ENCODE results near the gene TNK2. TPM values are rescaled to one million over a fixed set of nuclear protein-coding genes. Genes with fewer than 3 reads are reported as not detected.

Gene TNK2
- polyA plus RNA-seq, 2 of the 4 experiments (the other 2 are of a cell fraction) = 2.2 to 12.5 TPM

GRCh38 chr3:195907684-195907933, 742 bp downstream of the TNK2 start:
- no peaks in the 10 kb centered on the region for H3K9me3 ChIP-seq
- TF ChIP-seq HDAC2 (IDR thresholded peaks at IDR 0.05) = no peak
- TF ChIP-seq EHF (CRISPR knock-in tag; IDR thresholded peaks at IDR 0.05) = no peak
- TF ChIP-seq TP53 (CRISPR knock-in tag; IDR thresholded peaks at IDR 0.05) = no peak
- TF ChIP-seq POLR2AphosphoS2 (conservative IDR thresholded peaks at IDR 0.05; ENCODE audit: low read length) = no peak
- TF ChIP-seq PHF8 (IDR thresholded peaks at IDR 0.05; ENCODE audit: borderline replicate concordance, low read depth) = no peak
- no peak for TF ChIP-seq E2F6 (IDR thresholded peaks at IDR 0.05; ENCODE audit: borderline replicate concordance, low read depth)
- TF ChIP-seq, protein P1, sequence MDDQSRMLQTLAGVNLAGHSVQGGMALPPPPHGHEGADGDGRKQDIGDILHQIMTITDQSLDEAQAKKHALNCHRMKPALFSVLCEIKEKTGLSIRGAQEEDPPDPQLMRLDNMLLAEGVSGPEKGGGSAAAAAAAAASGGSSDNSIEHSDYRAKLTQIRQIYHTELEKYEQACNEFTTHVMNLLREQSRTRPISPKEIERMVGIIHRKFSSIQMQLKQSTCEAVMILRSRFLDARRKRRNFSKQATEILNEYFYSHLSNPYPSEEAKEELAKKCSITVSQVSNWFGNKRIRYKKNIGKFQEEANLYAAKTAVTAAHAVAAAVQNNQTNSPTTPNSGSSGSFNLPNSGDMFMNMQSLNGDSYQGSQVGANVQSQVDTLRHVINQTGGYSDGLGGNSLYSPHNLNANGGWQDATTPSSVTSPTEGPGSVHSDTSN (IDR thresholded peaks at IDR 0.05) = no peak
- no peak for TF ChIP-seq CHD4 (IDR thresholded peaks at IDR 0.05; ENCODE audit: borderline replicate concordance)
- ATAC-seq (0 out of 6 replicates have a peak, but pooled peaks of 1 of the 2 experiments have one; percentile 1), DNase-seq (ENCODE audit: low read depth in 1 of 2, low spot score in 1 of 2) (no peak), FAIRE-seq (no peak)
- ChIA-PET POLR2A (no interaction called here), CTCF (interaction anchor here (0.8 to 5.2 kb wide), 4 partner anchors 8 to 57 kb away, joined by 3 to 54 read pairs (median 3); no protein-coding TSS in a partner anchor)
- peak overlapping the region; percentile 92 for H3K4me2 ChIP-seq
- peaks cover 33% of the 10 kb centered on the region for H3K4me1 ChIP-seq
- H3K27ac ChIP-seq = no peak overlapping the region
- no peak overlapping the region for H3K4me3 ChIP-seq
- WGBS (ENCODE audit: missing lambda C conversion rate) = 100% methylated on average over 1 of the region's 6 CpGs

- Histone ChIP-seq H3K9me3 (no peaks in the 10 kb centered on the region), H3K4me2 (no peak overlapping the region), H3K4me3 (no peak overlapping the region), H3K27ac (no peak overlapping the region), H3K4me1 (peaks cover 33% of the 10 kb centered on the region)
- ATAC-seq (no peak), FAIRE-seq (no peak), DNase-seq (ENCODE audit: low read depth in 1 of 2, low spot score in 1 of 2) (no peak)
- WGBS (ENCODE audit: missing lambda C conversion rate) = 86% methylated on average over 17 of the region's 23 CpGs
- POLR2A ChIA-PET = no interaction called here
- TF ChIP-seq E2F6 (IDR thresholded peaks at IDR 0.05; ENCODE audit: borderline replicate concordance, low read depth) (no peak), FOXS1 (CRISPR knock-in tag; IDR thresholded peaks at IDR 0.05) (no peak), BHLHE40 (IDR thresholded peaks at IDR 0.05; ENCODE audit: low read depth, low read length) (no peak), ATOH8 (CRISPR knock-in tag; IDR thresholded peaks at IDR 0.05; ENCODE audit: low read depth) (no peak), TP53 (CRISPR knock-in tag; IDR thresholded peaks at IDR 0.05) (no peak), HDAC2 (IDR thresholded peaks at IDR 0.05) (no peak)
- CTCF ChIA-PET = interaction anchor here (0.8 to 5.2 kb wide), 4 partner anchors 8 to 56 kb away, joined by 3 to 54 read pairs (median 3); no protein-coding TSS in a partner anchor
Measured at GRCh38 chr3:195906865-195907683, 1.3 kb downstream of the TNK2 start.

DNA sequence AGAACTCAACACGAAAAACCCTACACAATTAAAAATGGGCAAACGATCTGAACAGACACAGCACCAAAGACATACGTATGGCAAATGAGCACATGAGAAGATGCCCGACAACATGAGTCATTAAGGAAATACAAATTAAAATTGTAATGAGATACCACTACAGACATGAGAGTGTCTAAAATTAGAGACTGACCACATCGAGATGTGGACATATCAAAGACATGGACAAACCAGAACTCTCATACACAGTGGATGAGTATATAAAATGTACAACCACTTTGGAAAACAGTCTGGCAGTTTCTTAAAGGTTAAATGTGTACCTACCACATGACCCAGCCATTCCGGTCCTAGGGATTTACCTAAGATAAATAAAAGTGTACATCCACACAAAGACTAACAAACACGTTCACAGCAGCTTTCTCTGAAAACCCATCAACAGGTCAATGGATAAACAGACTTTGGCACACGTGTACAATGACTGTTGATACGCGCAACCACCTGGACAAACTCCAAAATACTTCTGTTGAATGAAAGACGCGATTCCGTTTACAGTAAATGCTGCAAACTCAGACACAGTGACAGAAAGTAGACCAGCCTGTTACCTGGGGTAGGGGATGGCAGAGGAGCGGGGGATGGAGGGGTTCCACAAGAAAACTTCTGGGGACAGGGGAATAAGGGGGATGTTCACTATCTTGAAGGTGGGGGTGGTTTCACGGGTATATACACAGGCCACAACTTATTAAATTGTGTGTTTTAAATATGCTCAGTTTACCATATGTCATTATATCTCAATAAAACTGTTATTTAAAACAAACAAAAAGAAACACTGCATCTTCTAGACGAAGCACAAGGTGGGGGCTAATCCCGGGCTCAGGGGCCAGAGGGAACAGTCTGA, 2.1 kb downstream of the TNK2 start:
- Histone ChIP-seq H3K4me3 (no peak overlapping the region), H3K27ac (no peak overlapping the region), H3K9me3 (no peaks in the 10 kb centered on the region), H3K4me2 (no peak overlapping the region), H3K4me1 (peaks cover 24% of the 10 kb centered on the region)
- 70% methylated on average over 17 of the region's 17 CpGs for WGBS (ENCODE audit: missing lambda C conversion rate)
- POLR2A ChIA-PET = no interaction called here
- CTCF ChIA-PET = interaction anchor here (5.2 kb wide), 1 partner anchor 10 kb away, joined by 54 read pairs; no protein-coding TSS in a partner anchor
- TF ChIP-seq E2F6 (IDR thresholded peaks at IDR 0.05; ENCODE audit: borderline replicate concordance, low read depth) = no peak
- TF ChIP-seq, protein P2, sequence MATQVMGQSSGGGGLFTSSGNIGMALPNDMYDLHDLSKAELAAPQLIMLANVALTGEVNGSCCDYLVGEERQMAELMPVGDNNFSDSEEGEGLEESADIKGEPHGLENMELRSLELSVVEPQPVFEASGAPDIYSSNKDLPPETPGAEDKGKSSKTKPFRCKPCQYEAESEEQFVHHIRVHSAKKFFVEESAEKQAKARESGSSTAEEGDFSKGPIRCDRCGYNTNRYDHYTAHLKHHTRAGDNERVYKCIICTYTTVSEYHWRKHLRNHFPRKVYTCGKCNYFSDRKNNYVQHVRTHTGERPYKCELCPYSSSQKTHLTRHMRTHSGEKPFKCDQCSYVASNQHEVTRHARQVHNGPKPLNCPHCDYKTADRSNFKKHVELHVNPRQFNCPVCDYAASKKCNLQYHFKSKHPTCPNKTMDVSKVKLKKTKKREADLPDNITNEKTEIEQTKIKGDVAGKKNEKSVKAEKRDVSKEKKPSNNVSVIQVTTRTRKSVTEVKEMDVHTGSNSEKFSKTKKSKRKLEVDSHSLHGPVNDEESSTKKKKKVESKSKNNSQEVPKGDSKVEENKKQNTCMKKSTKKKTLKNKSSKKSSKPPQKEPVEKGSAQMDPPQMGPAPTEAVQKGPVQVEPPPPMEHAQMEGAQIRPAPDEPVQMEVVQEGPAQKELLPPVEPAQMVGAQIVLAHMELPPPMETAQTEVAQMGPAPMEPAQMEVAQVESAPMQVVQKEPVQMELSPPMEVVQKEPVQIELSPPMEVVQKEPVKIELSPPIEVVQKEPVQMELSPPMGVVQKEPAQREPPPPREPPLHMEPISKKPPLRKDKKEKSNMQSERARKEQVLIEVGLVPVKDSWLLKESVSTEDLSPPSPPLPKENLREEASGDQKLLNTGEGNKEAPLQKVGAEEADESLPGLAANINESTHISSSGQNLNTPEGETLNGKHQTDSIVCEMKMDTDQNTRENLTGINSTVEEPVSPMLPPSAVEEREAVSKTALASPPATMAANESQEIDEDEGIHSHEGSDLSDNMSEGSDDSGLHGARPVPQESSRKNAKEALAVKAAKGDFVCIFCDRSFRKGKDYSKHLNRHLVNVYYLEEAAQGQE (IDR thresholded peaks at IDR 0.05) = no peak
- no peak for TF ChIP-seq MYC (IDR thresholded peaks at IDR 0.05; ENCODE audit: borderline replicate concordance, low read length)
- no peak for FAIRE-seq
- no peak for DNase-seq (ENCODE audit: low read depth in 1 of 2, low spot score in 1 of 2)
- ATAC-seq = no peak
